GM21723 (cell line): Measurements from ENCODE around the gene TP53TG5.

Source experiments
- ATAC-seq: cut with Tn5 transposase; IDR thresholded peaks from one replicate; pipeline ENCODE4 v1.9.1; 2021; ENCODE audit warnings: mild to moderate bottlenecking, moderate library complexity; ENCODE audit not compliant: unreplicated experiment

Gene TP53TG5

GRCh38 chr20:45329497-45330319 lies 48.4 kb downstream of the TP53TG5 start:
- no peak for ATAC-seq

DNA sequence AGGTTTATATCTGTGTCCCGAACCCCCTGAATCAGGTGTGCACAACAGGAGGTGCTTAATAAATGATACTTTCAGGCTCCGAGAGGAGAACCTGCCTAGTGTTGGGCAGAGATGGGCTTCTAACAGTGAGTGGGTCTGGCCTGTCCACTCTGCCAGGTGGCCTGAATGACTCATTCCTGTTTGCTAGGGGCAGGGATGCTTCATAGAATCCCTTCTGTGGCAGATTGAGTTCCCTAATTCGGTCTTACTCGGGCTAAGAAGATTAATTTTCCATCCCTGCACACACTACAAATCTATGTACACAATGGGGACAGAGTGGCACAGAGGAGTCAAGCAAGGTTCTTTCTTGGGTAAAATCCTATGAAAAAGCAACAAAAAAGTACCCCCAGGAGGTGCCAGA lies 49.7 kb downstream of the TP53TG5 start:
- no peak for ATAC-seq

- no peak for ATAC-seq
Observed at GRCh38 chr20:45325371-45325770, 52.8 kb downstream of the TP53TG5 start.

GRCh38 chr20:45323731-45324130 lies 54.4 kb downstream of the TP53TG5 start:
- no peak for ATAC-seq

GRCh38 chr20:45322952-45323383 lies 55.2 kb downstream of the TP53TG5 start:
- ATAC-seq: no peak
